PC-3 (cell line): Measurements from ENCODE around the gene ITIH5. TPM values are rescaled to one million over a fixed set of nuclear protein-coding genes. Genes with fewer than 3 reads are reported as not detected.

Experiments
- ATAC-seq: fragments of 200-7000 bp; cut with Tn5 transposase; 2 replicates; pipeline ENCODE4 v1.9.1; 2020; ENCODE audit warnings: mild to moderate bottlenecking, moderate library complexity
- BruUV-seq: library from RNA; stranded (reverse); fragments of 400-500 nt; replicated peaks from 2 replicates; lab custom pipeline; 2021; lab: Mats Ljungman, UMichigan
- CTCF ChIA-PET: fragments of 300-600 bp; sonication (Branson Sonifier 250); formaldehyde crosslinking; loops from one replicate; lab custom pipeline; 2022; ENCODE audit warnings: antibody characterized with exemption; lab: Charles Lee
- POLR2A ChIA-PET: fragments of 300-600 bp; sonication (Branson Sonifier 250); formaldehyde crosslinking; loops from one replicate; lab custom pipeline; 2022; ENCODE audit warnings: antibody characterized with exemption; ENCODE audit not compliant: unreplicated experiment; lab: Charles Lee
- DNase-seq: peaks from one replicate; pipeline ENCODE4 v3.0.0-alpha.2; 2015
- H2AFZ ChIP-seq: fragments of 300-600 bp; sonication (generic); 2 replicates; pipeline ENCODE4 v1.6.0; 2016; ENCODE audit warnings: antibody characterized with exemption, low read length
- H3F3A ChIP-seq: fragments of 300-600 bp; sonication (generic); one replicate; pipeline ENCODE4 v1.6.0; 2017; ENCODE audit warnings: antibody characterized with exemption, low read length, control low read depth, mild to moderate bottlenecking; ENCODE audit not compliant: unreplicated experiment
- H3K27ac ChIP-seq: fragments of 300-600 bp; sonication (generic); 2 replicates; pipeline ENCODE4 v1.5.1; 2016; ENCODE audit warnings: mild to moderate bottlenecking, low read length
- H3K27me3 ChIP-seq: fragments of 300-600 bp; sonication (generic); 2 replicates; pipeline ENCODE4 v1.6.1; 2016; ENCODE audit warnings: low read length, mixed read lengths
- H3K36me3 ChIP-seq: fragments of 300-600 bp; sonication (generic); 2 replicates; pipeline ENCODE4 v1.6.1; 2016; ENCODE audit warnings: low read depth, mixed run types, low read length, mixed read lengths
- H3K4me1 ChIP-seq: fragments of 300-600 bp; sonication (generic); 2 replicates; pipeline ENCODE4 v1.5.1; 2016; ENCODE audit warnings: low read length; ENCODE audit not compliant: insufficient read depth
- H3K4me2 ChIP-seq: fragments of 300-600 bp; sonication (generic); 2 replicates; pipeline ENCODE4 v1.6.0; 2016; ENCODE audit warnings: low read length
- H3K4me3 ChIP-seq: fragments of 300-600 bp; sonication (generic); 2 replicates; pipeline ENCODE4 v1.5.1; 2016; ENCODE audit warnings: mild to moderate bottlenecking, low read length, mixed read lengths
- H3K79me2 ChIP-seq: fragments of 300-600 bp; sonication (generic); 2 replicates; pipeline ENCODE4 v1.6.1; 2017; ENCODE audit warnings: low read length, mixed read lengths
- H3K9ac ChIP-seq: fragments of 300-600 bp; sonication (generic); 2 replicates; pipeline ENCODE4 v1.6.0; 2016; ENCODE audit warnings: mild to moderate bottlenecking, low read length
- H3K9me2 ChIP-seq: fragments of 300-600 bp; sonication (generic); replicated peaks from 2 replicates; pipeline ENCODE4 v1.6.1; 2016; ENCODE audit warnings: mixed run types, low read length, mixed read lengths
- H3K9me3 ChIP-seq: fragments of 300-600 bp; sonication (generic); 2 replicates; pipeline ENCODE4 v1.6.1; 2016; ENCODE audit warnings: low read length, mixed read lengths
- H4K20me1 ChIP-seq: fragments of 300-600 bp; sonication (generic); 2 replicates; pipeline ENCODE4 v1.6.1; 2016; ENCODE audit warnings: low read length, mixed read lengths
- CTCF ChIP-seq: fragments of 300-600 bp; sonication (generic); conservative IDR thresholded peaks from 2 replicates; pipeline ENCODE4 v1.5.1; 2017; ENCODE audit warnings: antibody characterized with exemption, low read depth, mild to moderate bottlenecking, low read length
- EZH2 ChIP-seq: fragments of 300-600 bp; sonication (generic); IDR thresholded peaks from one replicate; pipeline ENCODE4 v1.6.1; 2017; ENCODE audit warnings: antibody characterized with exemption, mild to moderate bottlenecking, low read length; ENCODE audit not compliant: unreplicated experiment
- EZH2phosphoT487 ChIP-seq: fragments of 300-600 bp; sonication (generic); IDR thresholded peaks from 2 replicates; pipeline ENCODE4 v1.6.1; 2018; ENCODE audit warnings: mild to moderate bottlenecking, antibody characterized with exemption, low read length, borderline replicate concordance
- intact Hi-C: fragments of 100-400 bp; cut with micrococcal nuclease; formaldehyde crosslinking; loops from 2 replicates; pipeline ENCODE4 v1.9.0; 2023
- total RNA-seq: library from RNA; depleted of rRNA; stranded (reverse); fragments of >200 nt; gene quantifications from 2 replicates; pipeline ENCODE4 v1.2.3, GENCODE V29; 2014

ITIH5 gene
- total RNA-seq, 1 experiment from 2014 or later = not detected

GRCh38 chr10:7702288-7702812 lies 35.6 kb upstream of the ITIH5 start:
- intact Hi-C loops = no loop called here
- DNase-seq = no peak
- no peak overlapping the region for H3K4me2 ChIP-seq
- no peak for TF ChIP-seq CTCF
- no peak for TF ChIP-seq EZH2phosphoT487
- TF ChIP-seq EZH2 = no peak
- H3K9me3 ChIP-seq = no peaks in the 10 kb centered on the region
- H3K9me2 ChIP-seq = no peaks in the 10 kb centered on the region
- no peak overlapping the region for H3K9ac ChIP-seq
- H3K36me3 ChIP-seq = no peaks in the 10 kb centered on the region
- no peak overlapping the region for H2AFZ ChIP-seq
- no peaks in the 10 kb centered on the region for H3F3A ChIP-seq
- H3K27me3 ChIP-seq = 0 out of 2 replicates have a peak, but pooled peaks cover 16% of the 10 kb centered on the region
- BruUV-seq = no TSS peak
- ATAC-seq = no peak
- no peaks in the 10 kb centered on the region for H3K79me2 ChIP-seq
- H3K27ac ChIP-seq = no peak overlapping the region
- ChIA-PET CTCF (no interaction called here), POLR2A (no interaction called here)
- H3K4me1 ChIP-seq = 0 out of 2 replicates have a peak, but pooled peaks cover 4% of the 10 kb centered on the region
- no peak overlapping the region for H3K4me3 ChIP-seq
- no peaks in the 10 kb centered on the region for H4K20me1 ChIP-seq

GRCh38 chr10:7701158-7701742 lies 34.5 kb upstream of the ITIH5 start:
- H3K4me1 ChIP-seq = 0 out of 2 replicates have a peak, but pooled peaks cover 4% of the 10 kb centered on the region
- no peaks in the 10 kb centered on the region for H3F3A ChIP-seq
- H2AFZ ChIP-seq = no peak overlapping the region
- H4K20me1 ChIP-seq = no peaks in the 10 kb centered on the region
- no peak overlapping the region for H3K4me2 ChIP-seq
- no peak for TF ChIP-seq EZH2
- TF ChIP-seq CTCF = no peak
- TF ChIP-seq EZH2phosphoT487 = no peak
- POLR2A ChIA-PET = no interaction called here
- H3K9me2 ChIP-seq = no peaks in the 10 kb centered on the region
- H3K9ac ChIP-seq = no peak overlapping the region; the same call in 1 of the 2 replicates
- no TSS peak for BruUV-seq
- ATAC-seq (no peak), DNase-seq (no peak)
- CTCF ChIA-PET = no interaction called here
- no peaks in the 10 kb centered on the region for H3K36me3 ChIP-seq
- peak overlapping the region; percentile 59 for H3K27ac ChIP-seq
- intact Hi-C loops = no loop called here
- H3K27me3 ChIP-seq = 0 out of 2 replicates have a peak, but pooled peaks cover 6% of the 10 kb centered on the region
- H3K4me3 ChIP-seq = no peak overlapping the region
- H3K9me3 ChIP-seq = no peaks in the 10 kb centered on the region
- H3K79me2 ChIP-seq = no peaks in the 10 kb centered on the region

- no peaks in the 10 kb centered on the region for H3K9me2 ChIP-seq
- no TSS peak for BruUV-seq
- CTCF ChIA-PET = no interaction called here
Measured at GRCh38 chr10:7700577-7701125, 33.9 kb upstream of the ITIH5 start.

More at GRCh38 chr10:7700577-7701125, 33.9 kb upstream of the ITIH5 start:
- Histone ChIP-seq H3K9ac (no peak overlapping the region; the same call in 1 of the 2 replicates), H3K36me3 (no peaks in the 10 kb centered on the region), H3K4me2 (no peak overlapping the region), H3K27ac (peak overlapping the region; percentile 59), H3K79me2 (no peaks in the 10 kb centered on the region), H2AFZ (no peak overlapping the region), H3F3A (no peaks in the 10 kb centered on the region), H3K4me1 (0 out of 2 replicates have a peak, but pooled peaks cover 4% of the 10 kb centered on the region), H3K4me3 (no peak overlapping the region), H3K27me3 (0 out of 2 replicates have a peak, but pooled peaks cover 3% of the 10 kb centered on the region), H4K20me1 (no peaks in the 10 kb centered on the region), H3K9me3 (no peaks in the 10 kb centered on the region)
- TF ChIP-seq EZH2phosphoT487 = no peak
- no peak for TF ChIP-seq EZH2
- TF ChIP-seq CTCF = no peak
- peak; percentile 60 for DNase-seq
- ATAC-seq = no peak
- intact Hi-C loops = no loop called here
- POLR2A ChIA-PET = no interaction called here
